GM21390 (cell line): Measurements from ENCODE around the gene SLC30A7.

ENCODE experiments used
- ATAC-seq: cut with Tn5 transposase; IDR thresholded peaks from one replicate; pipeline ENCODE4 v1.9.1; 2021; ENCODE audit not compliant: unreplicated experiment

Gene SLC30A7

GRCh38 chr1:100971021-100971420 lies 75.1 kb downstream of the SLC30A7 start:
- no peak for ATAC-seq

- no peak for ATAC-seq
Measured at GRCh38 chr1:100972185-100972584, 76.3 kb downstream of the SLC30A7 start.

DNA sequence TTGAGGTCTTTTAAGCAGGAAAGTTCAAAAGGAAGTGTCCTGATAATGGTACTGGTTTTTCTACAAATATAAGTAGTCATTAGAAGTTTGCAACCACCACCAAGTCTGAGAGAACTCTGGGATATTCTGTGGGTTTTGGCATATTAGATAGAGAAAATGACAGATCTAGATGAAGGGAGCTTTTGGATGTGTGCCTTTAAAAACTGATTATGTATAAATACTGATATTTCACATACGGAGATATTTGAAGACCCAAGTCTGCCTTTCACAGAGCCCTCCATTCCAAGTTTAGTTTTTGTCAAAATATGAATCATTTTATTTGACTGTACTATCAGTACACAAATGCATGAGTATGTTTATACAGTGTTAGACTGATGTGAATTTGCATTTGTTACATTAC lies 81.0 kb downstream of the SLC30A7 start:
- no peak for ATAC-seq

GRCh38 chr1:100979631-100980030 lies 83.7 kb downstream of the SLC30A7 start:
- no peak for ATAC-seq

- no peak for ATAC-seq
Measured at GRCh38 chr1:100982793-100983192, 86.9 kb downstream of the SLC30A7 start.

GRCh38 chr1:100988121-100988520 lies 92.2 kb downstream of the SLC30A7 start:
- no peak for ATAC-seq

GRCh38 chr1:100989306-100990077 lies 93.6 kb downstream of the SLC30A7 start:
- no peak for ATAC-seq

- no peak for ATAC-seq
Measured at GRCh38 chr1:100995198-100995988, 99.5 kb downstream of the SLC30A7 start.

DNA sequence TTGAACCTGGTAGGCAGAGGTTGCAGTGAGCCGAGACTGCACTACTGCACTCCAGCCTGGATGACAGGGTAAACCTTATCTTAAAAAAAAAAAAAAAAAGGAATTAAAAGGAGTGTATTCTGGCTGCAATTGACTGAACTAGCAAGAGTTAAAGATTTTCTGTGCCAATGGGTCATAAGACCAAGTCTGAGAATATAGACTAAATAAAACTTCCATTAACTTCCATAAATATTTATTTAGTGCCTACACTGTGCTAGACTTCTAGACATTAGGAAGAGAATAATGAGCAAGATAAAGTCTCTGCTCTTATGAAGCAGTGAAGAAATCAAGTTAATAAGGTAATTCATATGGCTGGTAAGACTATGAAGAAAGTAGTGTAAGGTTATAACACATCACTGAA lies 102.5 kb downstream of the SLC30A7 start:
- no peak for ATAC-seq

GRCh38 chr1:101000131-101000873 lies 104.4 kb downstream of the SLC30A7 start:
- ATAC-seq = no peak

DNA sequence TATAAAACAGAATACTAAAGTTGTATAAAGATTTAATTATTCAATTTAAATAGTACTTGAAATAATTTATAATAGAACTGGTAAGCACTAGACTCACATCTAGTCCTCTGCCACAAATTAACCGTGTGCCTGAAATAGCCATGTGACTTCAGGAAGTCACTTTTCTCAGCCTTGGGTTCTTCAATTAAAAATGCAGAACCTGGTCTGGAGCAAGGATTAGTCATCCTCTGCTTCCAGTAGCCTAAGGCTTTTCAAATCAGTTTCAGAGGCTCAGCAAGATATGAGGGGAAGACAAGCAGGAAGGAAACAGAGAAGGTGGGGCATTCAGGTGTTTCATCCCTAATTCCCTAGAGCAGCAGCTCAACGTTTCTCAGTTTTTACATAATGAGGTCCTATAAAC lies 106.7 kb downstream of the SLC30A7 start:
- ATAC-seq = peak; percentile 64

DNA sequence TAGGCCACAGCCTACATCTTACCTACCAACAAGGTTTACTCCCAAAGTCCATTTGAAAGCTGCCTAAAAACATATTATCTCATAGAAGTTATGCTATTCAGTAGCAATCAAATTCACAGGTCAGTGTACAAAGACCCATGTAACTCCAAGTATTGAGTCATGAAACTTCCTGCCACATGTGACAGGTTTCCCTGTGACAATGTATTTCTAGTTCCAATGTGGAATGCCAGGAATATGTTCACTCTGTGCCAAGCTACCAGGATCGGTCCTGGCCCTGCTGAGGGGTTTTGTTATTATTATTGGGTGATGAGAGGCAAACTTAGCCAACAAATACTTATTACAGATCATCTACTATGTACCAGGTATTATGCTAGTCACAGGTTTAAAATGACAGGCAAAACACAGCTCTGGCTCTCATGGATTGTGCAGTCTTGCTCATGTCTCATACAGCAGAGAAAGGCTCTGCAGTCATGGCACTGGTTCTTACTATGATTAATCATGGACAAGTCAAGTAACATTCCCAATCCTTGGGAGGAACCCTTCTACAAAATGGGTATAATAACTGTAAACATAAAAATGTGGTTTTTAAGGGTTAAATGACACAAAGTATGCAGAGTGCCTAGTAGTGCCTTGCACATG lies 107.2 kb downstream of the SLC30A7 start:
- no peak for ATAC-seq

DNA sequence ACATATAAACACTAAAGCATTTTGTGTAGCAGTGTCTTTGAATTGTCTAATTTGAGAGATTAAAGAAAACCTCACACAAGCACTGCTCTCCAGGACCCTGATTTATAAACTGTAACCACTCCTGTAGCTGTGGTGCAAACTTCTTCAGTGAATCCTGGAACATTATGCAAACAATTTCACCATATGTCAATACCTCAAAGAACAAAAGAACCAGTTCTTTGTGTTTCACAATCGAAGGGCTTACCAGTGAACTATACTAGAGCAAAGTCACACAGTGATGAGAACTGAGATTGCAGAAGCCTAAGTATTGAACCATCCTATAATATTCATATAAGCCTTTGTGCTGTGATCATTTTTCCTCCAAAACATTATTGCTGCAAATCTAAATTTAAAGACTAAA lies 108.2 kb downstream of the SLC30A7 start:
- ATAC-seq = no peak

- ATAC-seq = no peak
Measured at GRCh38 chr1:101004670-101005069, 108.8 kb downstream of the SLC30A7 start.

DNA sequence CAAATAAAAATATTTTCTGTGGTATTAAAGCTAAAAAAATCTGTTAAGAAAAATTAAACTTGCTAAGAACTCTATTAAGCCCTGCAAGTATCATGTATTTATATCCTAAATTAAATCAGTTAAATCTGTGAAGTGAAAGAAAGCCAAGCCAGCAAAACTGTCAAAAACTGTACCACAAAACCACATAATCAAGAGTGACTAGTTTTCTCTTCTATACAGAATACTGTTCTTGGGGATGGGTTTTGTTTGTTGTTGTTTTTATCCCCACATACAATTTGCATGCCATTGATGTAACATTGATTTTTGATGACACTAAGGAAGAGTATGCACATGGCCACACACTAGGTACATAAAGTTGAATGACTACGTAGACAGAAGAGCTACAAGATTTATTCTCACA lies 109.3 kb downstream of the SLC30A7 start:
- no peak for ATAC-seq

- ATAC-seq = no peak
Measured at GRCh38 chr1:101005871-101006270, 110.0 kb downstream of the SLC30A7 start.

- ATAC-seq = no peak
Measured at GRCh38 chr1:101006553-101006952, 110.7 kb downstream of the SLC30A7 start.

- ATAC-seq = no peak
Measured at GRCh38 chr1:101008229-101008834, 112.4 kb downstream of the SLC30A7 start.

- ATAC-seq = no peak
Measured at GRCh38 chr1:101013776-101014175, 117.9 kb downstream of the SLC30A7 start.

- ATAC-seq = no peak
Measured at GRCh38 chr1:101017448-101017847, 121.6 kb downstream of the SLC30A7 start.

GRCh38 chr1:101022294-101022693 lies 126.4 kb downstream of the SLC30A7 start:
- ATAC-seq = no peak
